Measurements from ENCODE around the gene GAS7. TPM values are rescaled to one million over a fixed set of nuclear protein-coding genes. Genes with fewer than 3 reads are reported as not detected.

Gene GAS7
- total RNA-seq, 1 experiment from 2014 or later = 6.0 TPM

DNA sequence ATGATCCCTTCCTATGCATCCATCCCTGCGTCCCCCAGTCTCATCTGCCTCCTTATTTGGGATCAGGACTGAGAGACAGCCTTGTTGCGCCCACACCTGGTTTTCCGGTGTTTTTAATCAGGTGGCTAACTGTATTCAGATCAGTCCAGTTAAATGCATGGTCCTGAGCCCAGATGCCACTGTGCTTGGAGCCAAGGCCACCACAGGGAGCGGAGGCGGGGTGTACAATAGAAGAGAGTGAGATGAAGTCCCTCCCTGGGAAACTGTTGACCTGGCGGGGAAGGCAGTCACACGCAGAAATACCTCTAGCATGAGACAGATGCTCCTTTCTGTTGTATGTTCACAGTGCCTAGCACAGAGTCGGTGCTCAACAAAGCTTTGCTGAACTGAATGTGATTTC, 299.6 kb downstream of the GAS7 start:
- Histone ChIP-seq H3K14ac (ENCODE audit: insufficient read depth, low read length) (no peak overlapping the region; the same call in 1 of the 2 replicates), H3K23ac (ENCODE audit: insufficient read length, low read depth, low read length) (no peak overlapping the region), H3K79me2 (ENCODE audit: insufficient read depth, low read length) (no peaks in the 10 kb centered on the region), H4K20me1 (ENCODE audit: control insufficient read depth, insufficient read depth, insufficient read length) (no peaks in the 10 kb centered on the region), H3K4ac (ENCODE audit: low read depth, low read length) (no peak overlapping the region), H3T11ph (ENCODE audit: low read length) (no peak overlapping the region), H2AFZ (ENCODE audit: low read length) (no peak overlapping the region), H4K91ac (ENCODE audit: insufficient read length, low read depth, low read length) (no peak overlapping the region), H4K8ac (replicated peaks; ENCODE audit: insufficient read length, low read depth, low read length) (no peak overlapping the region), H3K9me3 (ENCODE audit: control insufficient read depth, low read depth, low read length) (no peaks in the 10 kb centered on the region), H4K5ac (ENCODE audit: insufficient read length, low read depth, low read length) (no peak overlapping the region), H3K4me2 (ENCODE audit: insufficient read depth, insufficient read length, low read length) (no peak overlapping the region), H2BK15ac (ENCODE audit: low read depth, low read length) (no peak overlapping the region), H3K18ac (ENCODE audit: insufficient read length, low read depth, low read length) (no peak overlapping the region), H2BK120ac (ENCODE audit: low read depth, low read length, poor library complexity, severe bottlenecking) (no peak overlapping the region), H3K27ac (ENCODE audit: insufficient read length, low read depth, low read length) (no peak overlapping the region), H3K79me1 (ENCODE audit: insufficient read depth, low read depth, low read length, poor library complexity, severe bottlenecking) (no peaks in the 10 kb centered on the region), H2BK12ac (ENCODE audit: insufficient read length, low read depth, low read length) (no peak overlapping the region), H3K4me1 (ENCODE audit: insufficient read depth, low read length) (no peaks in the 10 kb centered on the region), H2AK5ac (ENCODE audit: insufficient read length, low read length) (no peak overlapping the region), H2BK5ac (ENCODE audit: insufficient read length, low read length) (no peak overlapping the region), H3K9ac (ENCODE audit: extremely low read depth, insufficient read length, low read length) (no peak overlapping the region), H3K23me2 (ENCODE audit: insufficient read length, low read depth, low read length, poor library complexity, severe bottlenecking) (no peaks in the 10 kb centered on the region), H3K56ac (ENCODE audit: insufficient read length, low read depth, low read length) (no peak overlapping the region), H3K27me3 (ENCODE audit: insufficient read depth, low read length) (no peaks in the 10 kb centered on the region; the same call in 1 of the 2 replicates), H2BK20ac (ENCODE audit: low read depth, low read length, poor library complexity, severe bottlenecking) (no peak overlapping the region)
- Mint-ChIP-seq H3K27me3 (ENCODE audit: low read depth) (peaks cover 11% of the 10 kb centered on the region), H3K4me1 (peaks cover 5 to 29% of the 10 kb centered on the region in 2 experiments; a peak in 3 of 4 replicates), H3K9me3 (no peaks in the 10 kb centered on the region), H3K27ac (no peak overlapping the region), H3K36me3 (ENCODE audit: insufficient read depth in 1 of 3, low read depth in 3 of 3) (no peaks in the 10 kb centered on the region), H3K4me3 (no peak overlapping the region)
- no peak for DNase-seq
- WGBS (ENCODE audit: extremely low coverage, insufficient read length, low lambda C conversion rate) = no CpG with 5 or more reads among the region's 8 CpGs
- TF ChIP-seq, protein P1, sequence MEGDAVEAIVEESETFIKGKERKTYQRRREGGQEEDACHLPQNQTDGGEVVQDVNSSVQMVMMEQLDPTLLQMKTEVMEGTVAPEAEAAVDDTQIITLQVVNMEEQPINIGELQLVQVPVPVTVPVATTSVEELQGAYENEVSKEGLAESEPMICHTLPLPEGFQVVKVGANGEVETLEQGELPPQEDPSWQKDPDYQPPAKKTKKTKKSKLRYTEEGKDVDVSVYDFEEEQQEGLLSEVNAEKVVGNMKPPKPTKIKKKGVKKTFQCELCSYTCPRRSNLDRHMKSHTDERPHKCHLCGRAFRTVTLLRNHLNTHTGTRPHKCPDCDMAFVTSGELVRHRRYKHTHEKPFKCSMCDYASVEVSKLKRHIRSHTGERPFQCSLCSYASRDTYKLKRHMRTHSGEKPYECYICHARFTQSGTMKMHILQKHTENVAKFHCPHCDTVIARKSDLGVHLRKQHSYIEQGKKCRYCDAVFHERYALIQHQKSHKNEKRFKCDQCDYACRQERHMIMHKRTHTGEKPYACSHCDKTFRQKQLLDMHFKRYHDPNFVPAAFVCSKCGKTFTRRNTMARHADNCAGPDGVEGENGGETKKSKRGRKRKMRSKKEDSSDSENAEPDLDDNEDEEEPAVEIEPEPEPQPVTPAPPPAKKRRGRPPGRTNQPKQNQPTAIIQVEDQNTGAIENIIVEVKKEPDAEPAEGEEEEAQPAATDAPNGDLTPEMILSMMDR (conservative IDR thresholded peaks at IDR 0.05) = no peak
